ENCODE measurements around the gene ITFG1.
"Not testable (repeated sequence)": the region's sequence is repeated elsewhere in the genome, so short reads cannot be mapped to it uniquely, and the experiment has no call there.

Gene ITFG1

GRCh38 chr16:47359478-47359877 lies 101.4 kb downstream of the ITFG1 start:
- Histone ChIP-seq H3K36me3 (ENCODE audit: control insufficient read depth, insufficient read depth, low read length) (no peaks in the 10 kb centered on the region), H3K9ac (ENCODE audit: low read depth, low read length) (no peak overlapping the region), H3K27me3 (ENCODE audit: control insufficient read depth, insufficient read depth, low read length) (no peaks in the 10 kb centered on the region), H3K4me3 (ENCODE audit: low read depth, low read length) (no peak overlapping the region), H3K9me3 (ENCODE audit: control insufficient read depth, insufficient read depth, low read length) (no peaks in the 10 kb centered on the region), H3K4me1 (ENCODE audit: control insufficient read depth, insufficient read depth, low read length) (peaks cover 4% of the 10 kb centered on the region)

GRCh38 chr16:47358816-47359215 lies 102.0 kb downstream of the ITFG1 start:
- peaks cover 3% of the 10 kb centered on the region for H3K4me1 ChIP-seq (ENCODE audit: control insufficient read depth, insufficient read depth, low read length)
- H3K9me3 ChIP-seq (ENCODE audit: control insufficient read depth, insufficient read depth, low read length): no peaks in the 10 kb centered on the region
- no peaks in the 10 kb centered on the region for H3K27me3 ChIP-seq (ENCODE audit: control insufficient read depth, insufficient read depth, low read length)
- H3K36me3 ChIP-seq (ENCODE audit: control insufficient read depth, insufficient read depth, low read length): no peaks in the 10 kb centered on the region
- H3K9ac ChIP-seq (ENCODE audit: low read depth, low read length): no peak overlapping the region
- no peak overlapping the region for H3K4me3 ChIP-seq (ENCODE audit: low read depth, low read length)

- H3K4me3 ChIP-seq (ENCODE audit: low read depth, low read length); H3K9me3 ChIP-seq (ENCODE audit: control insufficient read depth, insufficient read depth, low read length); H3K9ac ChIP-seq (ENCODE audit: low read depth, low read length); H3K4me1 ChIP-seq (ENCODE audit: control insufficient read depth, insufficient read depth, low read length); H3K36me3 ChIP-seq (ENCODE audit: control insufficient read depth, insufficient read depth, low read length); H3K27me3 ChIP-seq (ENCODE audit: control insufficient read depth, insufficient read depth, low read length): not testable (repeated sequence)
Measured at GRCh38 chr16:47349029-47349428, 111.8 kb downstream of the ITFG1 start.

- not testable (repeated sequence) for H3K36me3 ChIP-seq (ENCODE audit: control insufficient read depth, insufficient read depth, low read length); H3K27me3 ChIP-seq (ENCODE audit: control insufficient read depth, insufficient read depth, low read length); H3K4me1 ChIP-seq (ENCODE audit: control insufficient read depth, insufficient read depth, low read length)
Measured at GRCh38 chr16:47347021-47347696, 113.7 kb downstream of the ITFG1 start.

GRCh38 chr16:47342055-47342454 lies 118.8 kb downstream of the ITFG1 start:
- no peaks in the 10 kb centered on the region for H3K36me3 ChIP-seq (ENCODE audit: control insufficient read depth, insufficient read depth, low read length)
- no peak overlapping the region for H3K9ac ChIP-seq (ENCODE audit: low read depth, low read length)
- no peaks in the 10 kb centered on the region for H3K9me3 ChIP-seq (ENCODE audit: control insufficient read depth, insufficient read depth, low read length)
- no peaks in the 10 kb centered on the region for H3K27me3 ChIP-seq (ENCODE audit: control insufficient read depth, insufficient read depth, low read length)
- H3K4me3 ChIP-seq (ENCODE audit: low read depth, low read length): no peak overlapping the region
- H3K4me1 ChIP-seq (ENCODE audit: control insufficient read depth, insufficient read depth, low read length): no peaks in the 10 kb centered on the region

More at GRCh38 chr16:47347021-47347696, 113.7 kb downstream of the ITFG1 start:
- H3K9me3 ChIP-seq (ENCODE audit: control insufficient read depth, insufficient read depth, low read length); H3K4me3 ChIP-seq (ENCODE audit: low read depth, low read length); H3K9ac ChIP-seq (ENCODE audit: low read depth, low read length): not testable (repeated sequence)

- H3K4me3 ChIP-seq (ENCODE audit: low read depth, low read length); H3K27me3 ChIP-seq (ENCODE audit: control insufficient read depth, insufficient read depth, low read length); H3K9me3 ChIP-seq (ENCODE audit: control insufficient read depth, insufficient read depth, low read length); H3K4me1 ChIP-seq (ENCODE audit: control insufficient read depth, insufficient read depth, low read length); H3K36me3 ChIP-seq (ENCODE audit: control insufficient read depth, insufficient read depth, low read length); H3K9ac ChIP-seq (ENCODE audit: low read depth, low read length): not testable (repeated sequence)
Measured at GRCh38 chr16:47330562-47330961, 130.3 kb downstream of the ITFG1 start.

- not testable (repeated sequence) for H3K9me3 ChIP-seq (ENCODE audit: control insufficient read depth, insufficient read depth, low read length); H3K27me3 ChIP-seq (ENCODE audit: control insufficient read depth, insufficient read depth, low read length); H3K9ac ChIP-seq (ENCODE audit: low read depth, low read length); H3K4me3 ChIP-seq (ENCODE audit: low read depth, low read length); H3K36me3 ChIP-seq (ENCODE audit: control insufficient read depth, insufficient read depth, low read length); H3K4me1 ChIP-seq (ENCODE audit: control insufficient read depth, insufficient read depth, low read length)
Measured at GRCh38 chr16:47324309-47324708, 136.6 kb downstream of the ITFG1 start.

- Histone ChIP-seq H3K9me3 (ENCODE audit: control insufficient read depth, insufficient read depth, low read length) (no peaks in the 10 kb centered on the region), H3K36me3 (ENCODE audit: control insufficient read depth, insufficient read depth, low read length) (no peaks in the 10 kb centered on the region), H3K9ac (ENCODE audit: low read depth, low read length) (no peak overlapping the region), H3K4me3 (ENCODE audit: low read depth, low read length) (no peak overlapping the region), H3K27me3 (ENCODE audit: control insufficient read depth, insufficient read depth, low read length) (no peaks in the 10 kb centered on the region), H3K4me1 (ENCODE audit: control insufficient read depth, insufficient read depth, low read length) (no peaks in the 10 kb centered on the region)
Measured at GRCh38 chr16:47323241-47323640, 137.6 kb downstream of the ITFG1 start.

- H3K9me3 ChIP-seq (ENCODE audit: control insufficient read depth, insufficient read depth, low read length): no peaks in the 10 kb centered on the region
Measured at GRCh38 chr16:47320546-47321310, 140.1 kb downstream of the ITFG1 start.

GRCh38 chr16:47317465-47318240 lies 143.2 kb downstream of the ITFG1 start:
- Histone ChIP-seq H3K36me3 (ENCODE audit: control insufficient read depth, insufficient read depth, low read length) (no peaks in the 10 kb centered on the region), H3K9ac (ENCODE audit: low read depth, low read length) (no peak overlapping the region), H3K4me1 (ENCODE audit: control insufficient read depth, insufficient read depth, low read length) (peaks cover 6% of the 10 kb centered on the region), H3K27me3 (ENCODE audit: control insufficient read depth, insufficient read depth, low read length) (no peaks in the 10 kb centered on the region), H3K9me3 (ENCODE audit: control insufficient read depth, insufficient read depth, low read length) (no peaks in the 10 kb centered on the region), H3K4me3 (ENCODE audit: low read depth, low read length) (no peak overlapping the region)

More at GRCh38 chr16:47320546-47321310, 140.1 kb downstream of the ITFG1 start:
- H3K36me3 ChIP-seq (ENCODE audit: control insufficient read depth, insufficient read depth, low read length): no peaks in the 10 kb centered on the region
- no peaks in the 10 kb centered on the region for H3K27me3 ChIP-seq (ENCODE audit: control insufficient read depth, insufficient read depth, low read length)
- H3K9ac ChIP-seq (ENCODE audit: low read depth, low read length): no peak overlapping the region
- H3K4me3 ChIP-seq (ENCODE audit: low read depth, low read length): no peak overlapping the region
- H3K4me1 ChIP-seq (ENCODE audit: control insufficient read depth, insufficient read depth, low read length): peaks cover 6% of the 10 kb centered on the region

GRCh38 chr16:47316442-47317015 lies 144.3 kb downstream of the ITFG1 start:
- Histone ChIP-seq H3K36me3 (ENCODE audit: control insufficient read depth, insufficient read depth, low read length) (no peaks in the 10 kb centered on the region), H3K4me3 (ENCODE audit: low read depth, low read length) (no peak overlapping the region), H3K9ac (ENCODE audit: low read depth, low read length) (no peak overlapping the region), H3K9me3 (ENCODE audit: control insufficient read depth, insufficient read depth, low read length) (no peaks in the 10 kb centered on the region), H3K27me3 (ENCODE audit: control insufficient read depth, insufficient read depth, low read length) (no peaks in the 10 kb centered on the region), H3K4me1 (ENCODE audit: control insufficient read depth, insufficient read depth, low read length) (peaks cover 10% of the 10 kb centered on the region)
